ENCODE data around the gene ARHGEF9. TPM values are rescaled to one million over a fixed set of nuclear protein-coding genes. Genes with fewer than 3 reads are reported as not detected.
A peak's percentile ranks its signal among the peaks of the same experiment; 100 is the strongest.

ARHGEF9 gene
- total RNA-seq, 1 experiment from 2014 or later, result 10.3 TPM

DNA sequence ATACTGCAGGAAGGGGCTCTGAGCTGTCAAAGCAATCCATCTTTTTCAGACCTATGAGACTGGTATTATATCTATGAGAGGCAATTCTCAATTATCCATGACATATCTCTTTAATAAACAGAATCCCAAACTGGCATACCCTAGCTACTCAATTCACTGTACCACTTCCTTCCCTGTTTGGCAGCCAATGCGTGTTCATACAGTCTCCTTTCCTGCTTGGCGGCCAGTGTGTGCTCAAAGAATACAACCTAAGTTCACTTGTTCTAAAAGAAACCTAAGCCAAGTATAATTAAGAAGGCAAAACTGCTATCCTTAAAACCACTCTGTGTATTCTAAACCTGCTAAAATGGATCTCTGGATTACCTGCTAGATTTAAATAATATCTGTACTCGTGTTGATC is 38.3 kb downstream of the ARHGEF9 start:
- DNase-seq (ENCODE audit: low read depth), result no peak

DNA sequence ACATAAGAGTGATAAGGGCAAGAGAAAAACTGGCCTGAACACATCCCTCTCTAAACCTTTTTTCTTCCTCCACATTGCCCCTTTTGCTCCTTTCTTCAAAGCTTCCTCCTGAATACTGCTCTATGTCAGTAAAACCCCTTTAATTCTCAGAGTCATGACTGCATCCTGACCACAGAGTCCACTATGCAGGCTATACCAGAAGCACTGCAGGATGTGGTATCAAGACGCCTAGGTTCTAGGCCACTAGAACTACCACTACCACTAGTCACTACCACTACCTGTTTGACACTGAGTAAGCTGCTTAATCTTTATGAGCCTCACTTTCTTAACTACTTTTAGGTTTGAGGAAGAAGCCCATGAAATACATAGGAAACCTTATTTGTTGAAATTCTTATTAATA is 38.7 kb downstream of the ARHGEF9 start:
- peak; percentile 30 for DNase-seq (ENCODE audit: low read depth)

- DNase-seq (ENCODE audit: low read depth), result no peak
Observed at GRCh38 chrX:63744850-63745394, 40.1 kb downstream of the ARHGEF9 start.

DNA sequence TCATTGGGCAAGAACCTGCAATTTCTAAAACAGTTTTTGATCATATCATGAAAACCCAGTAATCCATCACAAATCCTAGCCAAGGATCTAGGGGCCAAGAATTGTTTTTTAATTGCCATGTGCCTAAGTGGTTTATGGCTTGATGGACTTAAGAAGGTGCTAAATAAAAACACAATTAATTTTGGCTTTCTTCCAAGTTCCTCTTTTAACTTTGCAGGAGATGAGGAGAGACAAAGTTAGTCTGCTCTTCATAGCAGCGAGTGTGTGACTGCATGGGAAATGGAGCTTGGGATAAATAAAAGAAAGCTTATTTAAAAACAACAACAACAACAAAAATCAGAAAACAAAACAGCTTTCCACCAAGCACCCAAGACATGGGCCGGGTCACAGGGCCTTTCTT is 41.4 kb downstream of the ARHGEF9 start:
- no peak for DNase-seq (ENCODE audit: low read depth)

DNA sequence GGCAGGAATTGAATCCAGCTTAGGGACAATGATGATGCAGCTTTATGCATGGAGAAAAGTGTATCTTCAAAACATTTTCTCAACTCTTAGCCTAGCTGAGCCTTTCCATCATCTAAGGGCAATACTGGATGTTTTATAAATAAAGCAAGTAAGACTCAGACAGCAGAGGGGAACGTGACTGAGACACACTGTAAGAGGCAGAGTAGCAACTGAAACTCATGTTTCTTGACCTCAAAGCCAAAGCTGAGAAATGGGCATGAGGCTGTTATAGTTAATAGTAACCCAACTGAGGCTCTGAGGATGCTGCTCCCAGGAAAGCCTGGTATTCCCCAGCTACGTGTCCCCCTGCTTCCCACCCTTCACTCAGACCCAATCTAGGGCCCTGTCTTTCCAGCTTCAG is 44.6 kb downstream of the ARHGEF9 start:
- DNase-seq (ENCODE audit: low read depth), result no peak

DNA sequence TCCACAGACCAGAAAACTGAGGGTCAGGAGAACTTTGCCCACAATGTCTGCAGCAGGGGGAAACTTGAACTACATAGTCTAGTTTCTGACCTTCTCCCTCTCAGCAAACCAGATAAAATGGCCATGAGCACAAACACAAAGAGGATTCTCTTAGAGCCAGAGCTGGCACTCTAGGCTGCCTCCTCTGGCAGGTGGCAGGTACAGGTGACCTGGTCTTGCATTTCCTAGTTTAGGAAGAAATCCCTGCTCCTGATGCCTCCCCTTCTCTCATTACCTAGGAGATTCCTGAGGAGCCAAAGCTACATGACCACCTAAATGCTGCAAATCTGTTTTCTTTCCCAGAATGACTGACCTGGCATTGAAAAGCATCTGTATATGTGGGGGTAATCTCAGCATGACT is 45.1 kb downstream of the ARHGEF9 start:
- no peak for DNase-seq (ENCODE audit: low read depth)

DNA sequence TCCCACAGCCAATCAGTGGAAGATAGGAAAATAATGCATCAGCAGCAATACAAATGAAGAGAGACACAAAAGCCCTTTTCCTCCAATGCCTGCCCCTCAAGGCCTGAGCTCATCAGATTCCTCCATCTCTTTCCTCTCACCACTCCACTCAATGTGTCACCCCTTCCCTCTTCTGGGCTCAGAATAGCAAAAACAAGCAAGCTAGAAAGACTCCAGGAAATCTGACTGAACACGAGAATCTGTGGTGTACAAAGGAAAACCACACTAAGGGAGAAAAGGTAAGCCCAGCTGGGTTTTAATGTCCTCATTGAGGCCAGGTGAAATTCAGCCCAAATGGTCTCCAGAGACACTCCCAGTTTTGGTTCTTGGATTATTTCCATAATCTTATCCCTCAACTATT is 46.3 kb downstream of the ARHGEF9 start:
- DNase-seq (ENCODE audit: low read depth), result no peak

DNA sequence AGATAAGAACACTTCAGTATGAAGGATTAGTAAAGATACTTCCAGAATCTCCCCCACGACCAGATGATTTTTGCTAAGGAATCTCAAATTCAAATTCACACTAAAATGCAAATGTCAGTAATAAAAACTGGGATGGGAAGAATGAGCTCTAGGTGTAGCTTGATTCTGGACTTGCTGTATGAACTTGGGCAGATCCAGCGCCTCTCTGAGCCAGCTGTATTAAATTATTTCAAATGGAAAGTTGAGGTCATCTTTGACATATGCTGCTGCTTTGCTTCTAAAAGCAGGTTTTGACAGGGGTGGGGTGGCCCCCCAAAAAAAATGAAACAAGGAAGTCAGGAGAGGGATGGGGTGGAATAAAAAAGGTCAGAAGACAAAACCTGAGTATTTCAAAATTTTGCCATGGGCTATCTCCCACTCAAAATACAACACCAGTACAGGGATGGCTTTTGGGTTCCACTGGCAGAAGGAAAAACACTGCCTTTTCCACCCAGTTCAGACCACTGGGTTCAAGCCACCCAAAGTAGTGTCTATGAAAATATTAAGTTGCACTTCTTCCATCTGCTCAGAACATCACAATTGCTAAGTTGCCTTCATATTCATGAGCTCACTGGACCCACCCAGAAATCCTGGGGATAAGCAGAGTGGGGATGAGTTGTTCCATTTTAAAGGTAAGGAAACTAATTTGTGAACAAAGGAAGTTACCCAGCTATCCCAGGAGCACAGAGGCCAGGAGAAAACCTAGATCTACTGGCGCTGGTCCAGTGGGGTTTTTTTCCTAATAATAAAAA is 47.7 kb downstream of the ARHGEF9 start:
- no peak for DNase-seq (ENCODE audit: low read depth)

DNA sequence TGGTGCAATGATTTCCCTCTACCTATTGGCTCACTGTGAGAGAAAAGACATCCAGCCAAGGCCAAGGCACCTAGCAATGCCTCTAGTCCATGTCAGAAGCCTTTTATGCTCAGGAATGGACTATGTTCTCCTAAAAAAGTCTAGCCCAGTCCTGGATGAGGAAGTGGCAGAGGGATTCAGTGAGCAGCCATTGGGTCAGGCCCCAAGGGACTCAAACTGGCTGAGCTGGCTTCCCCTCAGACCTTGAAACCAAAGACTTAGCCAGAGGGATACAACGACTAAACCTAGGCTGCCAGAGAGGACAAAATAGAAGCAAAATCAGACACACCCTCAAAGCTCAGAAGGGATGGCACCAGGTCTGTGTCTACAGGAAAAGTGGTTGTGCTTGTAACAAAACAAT is 49.1 kb downstream of the ARHGEF9 start:
- no peak for DNase-seq (ENCODE audit: low read depth)

DNA sequence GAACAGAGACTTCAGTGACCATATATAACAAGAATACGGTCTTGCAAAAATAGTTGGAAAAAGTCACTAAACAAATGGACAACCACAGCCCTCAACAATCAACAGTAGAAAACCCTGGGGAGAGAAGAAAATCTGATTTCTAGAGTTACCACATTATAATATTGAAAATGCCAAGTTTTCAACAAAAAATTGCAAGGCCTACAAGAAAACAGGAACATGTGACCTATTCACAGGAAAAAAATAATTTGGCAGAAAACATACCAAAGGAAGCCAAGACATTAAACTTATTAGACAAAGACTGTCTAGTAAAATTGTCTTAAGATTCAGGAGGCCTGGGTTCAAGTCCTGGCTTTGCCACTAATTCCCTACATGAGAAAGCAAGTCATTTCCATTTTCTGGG is 64.7 kb downstream of the ARHGEF9 start:
- DNase-seq (ENCODE audit: low read depth), result no peak

DNA sequence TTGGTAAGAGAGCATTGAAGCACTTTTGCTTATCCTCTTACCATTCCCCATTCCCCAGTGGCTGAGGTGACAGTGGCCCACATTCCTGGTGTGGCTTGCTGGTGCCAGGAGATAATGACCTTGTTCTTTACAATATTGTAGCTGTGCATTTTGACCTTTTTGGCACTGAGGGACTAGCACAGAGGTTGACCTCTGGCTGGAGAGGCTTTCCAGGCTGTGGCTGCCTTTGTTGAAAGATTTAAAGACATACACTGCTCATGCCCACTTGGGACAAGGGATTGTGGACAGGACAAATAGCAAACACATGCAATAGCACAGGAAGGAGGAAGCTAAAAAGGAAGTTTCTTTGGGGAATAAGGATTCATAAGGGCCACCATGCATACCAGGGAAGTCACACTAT is 65.4 kb downstream of the ARHGEF9 start:
- no peak for DNase-seq (ENCODE audit: low read depth)

DNA sequence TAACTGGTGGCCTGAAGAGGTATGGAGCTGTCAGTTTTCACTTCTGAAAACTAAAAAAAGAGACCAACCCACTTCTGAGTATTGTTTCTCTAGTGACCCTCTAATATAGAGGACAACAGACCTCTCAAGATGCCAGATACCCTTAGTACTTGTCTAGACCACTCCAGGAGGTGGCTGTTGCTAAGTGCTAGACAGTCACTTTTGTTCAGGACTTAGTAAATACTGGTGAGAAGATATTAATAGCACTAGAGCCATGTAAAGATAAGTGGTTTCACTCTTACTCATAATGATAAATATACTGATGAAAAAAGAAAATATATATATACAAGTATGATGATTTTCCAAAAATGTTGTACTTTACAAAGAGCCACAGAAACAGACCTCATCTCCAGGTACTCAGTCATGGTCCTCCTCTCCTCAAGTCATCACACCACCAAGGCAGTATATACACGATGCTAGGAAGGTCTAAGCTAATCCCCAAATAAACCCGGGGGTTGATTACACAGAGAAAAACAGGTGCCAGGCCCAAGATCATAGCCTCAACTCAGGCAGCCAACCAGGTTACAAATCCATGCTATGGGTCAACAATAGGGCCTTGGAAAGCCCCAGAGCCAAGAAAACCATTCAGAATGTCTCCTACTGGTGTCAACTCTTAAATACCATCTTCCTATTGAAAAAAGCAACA is 66.9 kb downstream of the ARHGEF9 start:
- no peak for DNase-seq (ENCODE audit: low read depth)

GRCh38 chrX:63713526-63713925 is 71.5 kb downstream of the ARHGEF9 start:
- no peak for DNase-seq (ENCODE audit: low read depth)

- DNase-seq (ENCODE audit: low read depth), result no peak
Observed at GRCh38 chrX:63708801-63709200, 76.2 kb downstream of the ARHGEF9 start.

- no peak for DNase-seq (ENCODE audit: low read depth)
Observed at GRCh38 chrX:63702556-63702955, 82.5 kb downstream of the ARHGEF9 start.

- peak; percentile 38 for DNase-seq (ENCODE audit: low read depth)
Observed at GRCh38 chrX:63686878-63687714, 97.9 kb downstream of the ARHGEF9 start.

GRCh38 chrX:63680423-63680822 is 104.6 kb downstream of the ARHGEF9 start:
- no peak for DNase-seq (ENCODE audit: low read depth)

DNA sequence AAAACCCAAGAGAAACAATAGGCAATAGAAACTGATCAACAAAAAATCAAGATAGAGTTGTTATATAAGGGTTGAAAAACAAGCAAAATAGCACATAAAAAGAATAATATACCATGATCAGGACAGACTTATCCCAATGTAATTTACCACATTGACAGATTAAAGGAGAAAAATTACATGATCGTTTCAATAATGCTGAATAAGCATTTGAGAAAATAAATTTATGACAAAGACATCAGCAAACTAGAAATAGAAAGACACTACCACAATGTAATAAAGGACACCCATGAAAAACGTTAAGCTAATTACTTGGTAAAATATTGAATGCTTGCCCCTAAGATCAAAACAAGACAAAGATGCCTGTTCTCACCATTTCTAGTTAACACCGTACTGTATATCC is 105.6 kb downstream of the ARHGEF9 start:
- DNase-seq (ENCODE audit: low read depth), result no peak

DNA sequence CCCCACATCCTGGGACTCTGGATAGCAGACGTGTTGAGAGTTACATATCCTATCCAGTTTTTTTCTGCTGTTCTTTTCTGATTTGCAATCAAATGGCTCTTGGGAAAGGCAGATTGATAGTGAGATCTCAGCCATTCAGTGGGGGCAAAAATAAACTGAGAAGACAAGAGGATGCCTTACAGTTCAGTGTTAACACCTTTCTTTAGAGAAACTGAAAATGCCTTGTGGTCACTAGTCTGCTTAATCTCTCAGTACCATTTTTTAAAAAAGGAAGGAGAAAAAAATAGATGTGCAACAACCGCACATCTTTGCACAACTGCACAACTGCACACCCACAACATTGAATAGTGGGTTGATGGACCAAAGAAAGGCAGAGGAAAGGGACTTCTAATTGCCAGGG is 109.3 kb downstream of the ARHGEF9 start:
- no peak for DNase-seq (ENCODE audit: low read depth)

- DNase-seq (ENCODE audit: low read depth), result no peak
Observed at GRCh38 chrX:63673896-63674295, 111.1 kb downstream of the ARHGEF9 start.

DNA sequence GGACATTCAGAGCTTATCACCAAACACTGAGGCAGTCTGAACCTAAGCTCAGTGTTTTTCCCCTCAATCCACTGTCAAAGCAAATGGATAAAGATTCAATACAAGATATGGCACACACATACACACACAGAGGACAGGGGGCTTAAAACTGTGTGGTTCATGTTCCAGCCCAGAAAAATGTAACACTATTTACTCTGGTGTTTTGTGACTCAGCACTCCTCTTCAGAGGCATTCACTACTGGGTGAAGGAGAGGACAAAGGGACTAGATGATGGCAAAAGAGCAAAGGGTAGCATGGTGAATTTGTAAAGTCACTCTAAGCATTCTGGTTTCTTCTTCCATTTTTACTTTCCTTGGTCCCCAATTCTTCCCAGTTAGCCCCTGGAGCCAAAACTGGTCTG is 120.3 kb downstream of the ARHGEF9 start:
- no peak for DNase-seq (ENCODE audit: low read depth)

GRCh38 chrX:63664083-63664482 is 120.9 kb downstream of the ARHGEF9 start:
- no peak for DNase-seq (ENCODE audit: low read depth)

Data from HT1080 (cell line).